Natural killer cell (primary cell): ENCODE data around the gene UNC79. TPM values are rescaled to one million over a fixed set of nuclear protein-coding genes. Genes with fewer than 3 reads are reported as not detected.
"Not testable (repeated sequence)": the region's sequence is repeated elsewhere in the genome, so short reads cannot be mapped to it uniquely, and the experiment has no call there.

Source experiments
- ATAC-seq, 3 donors: fragments of 150-1000 bp in 2 of 3; fragments of 200-7000 bp in 1 of 3; cut with Tn5 transposase; 1 replicate in 1 of 3; 2 replicates in 2 of 3; pipeline ENCODE4 v1.10.0; 2021; ENCODE audit warnings: mild to moderate bottlenecking in 2 of 3, moderate library complexity in 2 of 3
- DNase-seq, 2 donors: peaks; one replicate each; pipeline versions ENCODE4 v3.0.0 to v3.0.0-alpha.2; 2013 to 2021; ENCODE audit warnings: mixed read lengths in 1 of 2
- H3K27ac ChIP-seq: one replicate; pipeline ENCODE4 v1.5.1; 2013; ENCODE audit warnings: mild to moderate bottlenecking, low read length
- H3K27me3 ChIP-seq: one replicate; pipeline ENCODE4 v1.6.1; 2013; ENCODE audit warnings: low read length; ENCODE audit not compliant: control insufficient read depth, insufficient read depth
- H3K36me3 ChIP-seq: one replicate; pipeline ENCODE4 v1.6.1; 2013; ENCODE audit warnings: low read length; ENCODE audit not compliant: control insufficient read depth, insufficient read depth
- H3K4me1 ChIP-seq: one replicate; pipeline ENCODE4 v1.6.1; 2013; ENCODE audit warnings: low read length; ENCODE audit not compliant: control insufficient read depth, insufficient read depth
- H3K4me3 ChIP-seq: one replicate; pipeline ENCODE4 v1.5.1; 2013; ENCODE audit warnings: low read length
- H3K9me3 ChIP-seq: one replicate; pipeline ENCODE4 v1.6.1; 2013; ENCODE audit warnings: low read length; ENCODE audit not compliant: control insufficient read depth, insufficient read depth
- H3K27ac Mint-ChIP-seq, 2 donors: one replicate each; pipeline ENCODE4 v1.8.0; 2022; ENCODE audit warnings: mild to moderate bottlenecking in 2 of 2, mixed read lengths in 2 of 2, moderate library complexity in 1 of 2
- H3K27me3 Mint-ChIP-seq, 2 donors: one replicate each; pipeline ENCODE4 v1.8.0; 2022; ENCODE audit warnings: low read depth in 2 of 2, mixed read lengths in 2 of 2
- H3K36me3 Mint-ChIP-seq: one replicate; pipeline ENCODE4 v1.8.0; 2022; ENCODE audit warnings: mixed read lengths
- H3K4me1 Mint-ChIP-seq, 2 donors: one replicate each; pipeline ENCODE4 v1.8.0; 2022; ENCODE audit warnings: mixed read lengths in 2 of 2
- H3K4me3 Mint-ChIP-seq: one replicate; pipeline ENCODE4 v1.8.0; 2022; ENCODE audit warnings: mild to moderate bottlenecking, moderate library complexity, mixed read lengths
- H3K9me3 Mint-ChIP-seq, 2 donors: one replicate each; pipeline ENCODE4 v1.8.0; 2022; ENCODE audit warnings: mixed read lengths in 2 of 2
- WGBS: methylation state at CpG from one replicate; pipeline ENCODE4 v1.1.7; 2013; ENCODE audit warnings: missing lambda C conversion rate; ENCODE audit not compliant: insufficient coverage; 5-methylcytosine and 5-hydroxymethylcytosine counted together
- intact Hi-C: fragments of 100-400 bp; cut with micrococcal nuclease; formaldehyde crosslinking; loops from one replicate; pipeline ENCODE4 v1.14.2; 2022
- total RNA-seq, 4 donors: library from RNA; stranded (reverse); fragments of 120-200 nt in 1 of 4; gene quantifications; one replicate each; pipeline versions ENCODE4 v1.2.3 to v1.2.4, GENCODE V29; 2013 to 2022
- TF ChIP-seq, protein P1 (sequence below): fragments of 200-600 bp; IDR thresholded peaks from one replicate; pipeline ENCODE4 v1.8.0; 2022; ENCODE audit warnings: antibody characterized with exemption

UNC79 gene
- total RNA-seq, 3 donors from 2014 or later (not counting 1 experiment from before 2014, with no cell fraction given) = 0.05 TPM; not detected in 1

DNA sequence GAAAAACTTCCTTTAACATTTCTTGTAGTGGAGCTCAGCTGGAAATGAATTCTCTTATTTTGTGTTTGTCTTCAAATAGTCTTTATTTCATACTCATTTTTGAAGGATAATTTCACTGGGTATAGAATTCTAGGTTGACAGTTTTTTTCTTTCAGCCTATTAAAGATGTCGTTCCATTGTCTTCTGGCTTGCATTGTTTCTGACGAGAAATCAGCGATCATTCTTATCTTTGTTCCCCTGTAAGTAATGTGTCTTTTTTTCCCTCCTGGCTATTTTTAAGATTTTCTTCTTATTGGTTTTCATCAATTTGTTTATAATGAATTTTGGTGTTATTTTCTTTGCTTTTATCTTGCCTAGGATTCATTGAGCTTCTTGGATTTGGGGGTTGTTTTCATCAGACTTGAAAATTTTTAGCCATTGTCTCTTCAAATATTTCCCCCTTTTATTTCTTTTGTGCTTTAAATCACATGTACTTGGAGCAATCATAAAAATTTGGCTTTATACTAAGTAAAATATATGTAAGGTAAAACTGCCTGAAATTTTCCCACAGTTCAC is 89.4 kb downstream of the UNC79 start:
- no peak overlapping the region for H3K4me3 Mint-ChIP-seq
- H3K27ac Mint-ChIP-seq = no peak overlapping the region
- H3K36me3 Mint-ChIP-seq = peaks cover 25% of the 10 kb centered on the region
- H3K9me3 Mint-ChIP-seq = peaks cover 7 to 16% of the 10 kb centered on the region in 2 donors
- Histone ChIP-seq H3K4me1 (no peaks in the 10 kb centered on the region), H3K27ac (no peak overlapping the region), H3K27me3 (no peaks in the 10 kb centered on the region), H3K4me3 (no peak overlapping the region), H3K36me3 (no peaks in the 10 kb centered on the region), H3K9me3 (no peaks in the 10 kb centered on the region)
- intact Hi-C loops = no loop called here
- 100% methylated on average over 3 of the region's 3 CpGs for WGBS
- DNase-seq (no peak), ATAC-seq (no peak)
- peaks cover 0 to 5% of the 10 kb centered on the region in 2 donors for H3K27me3 Mint-ChIP-seq
- no peaks in the 10 kb centered on the region for H3K4me1 Mint-ChIP-seq
- TF ChIP-seq, protein P1, sequence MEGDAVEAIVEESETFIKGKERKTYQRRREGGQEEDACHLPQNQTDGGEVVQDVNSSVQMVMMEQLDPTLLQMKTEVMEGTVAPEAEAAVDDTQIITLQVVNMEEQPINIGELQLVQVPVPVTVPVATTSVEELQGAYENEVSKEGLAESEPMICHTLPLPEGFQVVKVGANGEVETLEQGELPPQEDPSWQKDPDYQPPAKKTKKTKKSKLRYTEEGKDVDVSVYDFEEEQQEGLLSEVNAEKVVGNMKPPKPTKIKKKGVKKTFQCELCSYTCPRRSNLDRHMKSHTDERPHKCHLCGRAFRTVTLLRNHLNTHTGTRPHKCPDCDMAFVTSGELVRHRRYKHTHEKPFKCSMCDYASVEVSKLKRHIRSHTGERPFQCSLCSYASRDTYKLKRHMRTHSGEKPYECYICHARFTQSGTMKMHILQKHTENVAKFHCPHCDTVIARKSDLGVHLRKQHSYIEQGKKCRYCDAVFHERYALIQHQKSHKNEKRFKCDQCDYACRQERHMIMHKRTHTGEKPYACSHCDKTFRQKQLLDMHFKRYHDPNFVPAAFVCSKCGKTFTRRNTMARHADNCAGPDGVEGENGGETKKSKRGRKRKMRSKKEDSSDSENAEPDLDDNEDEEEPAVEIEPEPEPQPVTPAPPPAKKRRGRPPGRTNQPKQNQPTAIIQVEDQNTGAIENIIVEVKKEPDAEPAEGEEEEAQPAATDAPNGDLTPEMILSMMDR = no peak

DNA sequence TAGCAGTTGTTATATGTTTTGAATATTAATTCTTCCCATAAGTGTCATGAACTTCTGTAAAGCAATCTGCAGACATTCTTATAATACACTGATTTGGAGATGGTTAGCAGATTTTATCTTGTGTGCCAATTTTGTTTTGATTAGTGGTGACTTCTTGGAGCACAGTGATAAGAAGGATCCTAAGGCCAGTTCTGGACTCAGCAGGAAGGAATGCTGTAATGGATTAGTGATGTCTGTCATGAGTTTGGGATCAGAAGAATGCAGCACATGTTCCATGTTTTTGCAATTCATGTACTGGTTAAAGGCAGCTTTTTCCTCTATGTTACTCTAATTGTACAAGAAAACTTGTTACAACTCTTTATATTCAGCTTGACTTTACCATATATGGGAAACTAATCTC is 91.5 kb downstream of the UNC79 start:
- Mint-ChIP-seq H3K4me3 (no peak overlapping the region), H3K4me1 (no peaks in the 10 kb centered on the region), H3K27ac (no peak overlapping the region), H3K9me3 (peaks cover 5 to 16% of the 10 kb centered on the region in 2 donors), H3K36me3 (peaks cover 25% of the 10 kb centered on the region), H3K27me3 (peaks cover 8 to 12% of the 10 kb centered on the region in 2 donors)
- TF ChIP-seq, protein P1 = no peak
- ATAC-seq (no peak), DNase-seq (no peak)
- Histone ChIP-seq H3K27ac (no peak overlapping the region), H3K4me1 (no peaks in the 10 kb centered on the region), H3K4me3 (no peak overlapping the region), H3K36me3 (no peaks in the 10 kb centered on the region), H3K9me3 (no peaks in the 10 kb centered on the region), H3K27me3 (no peaks in the 10 kb centered on the region)
- intact Hi-C loops = no loop called here

DNA sequence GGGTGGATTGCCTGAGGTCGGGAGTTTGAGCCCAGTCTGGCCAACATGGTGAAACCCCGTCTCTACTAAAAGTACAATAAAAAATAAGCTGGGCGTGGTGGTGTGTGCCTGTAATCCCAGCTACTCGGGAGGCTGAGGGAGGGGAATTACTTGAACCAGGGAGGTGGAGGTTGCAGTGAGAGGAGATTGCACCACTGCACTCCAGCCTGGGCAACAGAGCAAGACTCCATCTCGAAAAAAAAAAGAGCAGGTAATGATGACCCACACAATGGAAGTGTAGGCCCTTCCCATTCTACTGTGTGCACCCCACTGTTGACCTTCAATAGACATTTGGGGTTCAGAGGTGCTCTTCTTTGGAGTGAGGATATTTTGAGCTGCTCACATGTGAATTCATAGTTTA is 94.5 kb downstream of the UNC79 start:
- H3K9me3 Mint-ChIP-seq = peaks cover 5 to 11% of the 10 kb centered on the region in 2 donors
- peaks cover 21% of the 10 kb centered on the region for H3K36me3 Mint-ChIP-seq
- H3K27me3 ChIP-seq, ATAC-seq, H3K4me1 Mint-ChIP-seq, H3K4me1 ChIP-seq, H3K36me3 ChIP-seq, DNase-seq, H3K27ac Mint-ChIP-seq, H3K9me3 ChIP-seq, H3K27ac ChIP-seq, H3K4me3 Mint-ChIP-seq, intact Hi-C loops, H3K4me3 ChIP-seq: not testable (repeated sequence)
- peaks cover 10 to 29% of the 10 kb centered on the region in 2 donors for H3K27me3 Mint-ChIP-seq
- 91% methylated on average over 5 of the region's 5 CpGs for WGBS

DNA sequence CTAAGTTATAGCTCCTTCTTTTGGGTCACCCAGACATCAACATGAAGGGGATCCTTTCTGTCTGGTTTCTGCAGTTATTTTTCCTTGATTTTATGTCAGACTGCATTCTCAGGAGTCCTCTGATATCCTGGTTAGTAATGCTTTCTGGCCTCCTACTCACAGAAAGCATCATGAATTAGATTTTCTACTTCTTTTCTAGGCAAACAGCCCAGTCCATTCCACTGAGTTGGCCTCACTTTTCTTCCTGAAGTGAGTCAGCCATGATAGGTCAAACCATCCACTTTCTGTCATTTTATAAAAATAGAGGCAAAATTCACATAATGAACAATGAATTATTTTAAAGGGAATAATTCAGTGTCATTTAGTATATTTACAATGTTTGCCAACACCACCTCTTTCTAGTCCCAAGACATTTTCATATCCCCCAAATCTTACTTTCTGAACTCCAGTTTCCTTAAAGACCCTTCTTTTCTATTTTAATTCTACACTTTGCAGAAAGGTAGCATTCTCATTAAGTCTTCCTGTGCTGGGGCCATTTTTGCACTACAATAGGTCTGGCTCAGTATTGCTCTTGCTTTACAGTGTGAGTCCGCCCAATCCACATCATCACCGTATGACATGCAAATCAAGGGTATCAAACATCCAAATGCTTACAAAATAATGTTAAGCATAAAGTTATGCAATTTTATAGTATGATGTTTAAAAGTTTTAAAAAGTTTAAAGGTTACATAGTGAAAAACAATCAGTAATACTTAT is 95.1 kb downstream of the UNC79 start:
- H3K4me3 ChIP-seq = no peak overlapping the region
- H3K36me3 ChIP-seq = no peaks in the 10 kb centered on the region
- intact Hi-C loops = no loop called here
- H3K27ac ChIP-seq = no peak overlapping the region
- no peaks in the 10 kb centered on the region for H3K9me3 ChIP-seq
- no peaks in the 10 kb centered on the region for H3K27me3 ChIP-seq
- no peak overlapping the region for H3K27ac Mint-ChIP-seq
- H3K9me3 Mint-ChIP-seq = peaks cover under 1 to 5% of the 10 kb centered on the region in 2 donors
- TF ChIP-seq, protein P1 = no peak
- ATAC-seq (no peak), DNase-seq (no peak)
- no peaks in the 10 kb centered on the region for H3K4me1 Mint-ChIP-seq
- H3K36me3 Mint-ChIP-seq = peaks cover 14% of the 10 kb centered on the region
- H3K27me3 Mint-ChIP-seq = peaks cover 11 to 29% of the 10 kb centered on the region in 2 donors
- 100% methylated on average over 2 of the region's 2 CpGs for WGBS
- H3K4me3 Mint-ChIP-seq = no peak overlapping the region
- no peaks in the 10 kb centered on the region for H3K4me1 ChIP-seq
